ENCODE data around the gene LLPH.

GRCh38 chr12:66156654-66157053 lies 26.1 kb upstream of the LLPH start:
- TF ChIP-seq CTCF (IDR thresholded peaks at IDR 0.05), result no peak
- no peak for TF ChIP-seq ZFX (IDR thresholded peaks at IDR 0.05; ENCODE audit: borderline replicate concordance)

All from 22Rv1 (cell line).